T47D (cell line): ENCODE results near the gene GRP.

Experiments used
- DNase-seq, 2 experiments: peaks; one replicate each; pipeline versions ENCODE4 v3.0.0 to v3.0.0-alpha.2; 2011 to 2012; ENCODE audit warnings: low read depth in 1 of 2, low spot score in 1 of 2
- JUND ChIP-seq: IDR thresholded peaks from 2 replicates; pipeline ENCODE4 v1.6.1; 2012; ENCODE audit warnings: low read depth
- in situ Hi-C: cut with HindIII; loops from 2 replicates; pipeline ENCODE4 v1.10.0; 2016; ENCODE audit warnings: low sequenced_read_pairs, low pct_unique_long_range_greater_than_20kb

The GRP gene

DNA sequence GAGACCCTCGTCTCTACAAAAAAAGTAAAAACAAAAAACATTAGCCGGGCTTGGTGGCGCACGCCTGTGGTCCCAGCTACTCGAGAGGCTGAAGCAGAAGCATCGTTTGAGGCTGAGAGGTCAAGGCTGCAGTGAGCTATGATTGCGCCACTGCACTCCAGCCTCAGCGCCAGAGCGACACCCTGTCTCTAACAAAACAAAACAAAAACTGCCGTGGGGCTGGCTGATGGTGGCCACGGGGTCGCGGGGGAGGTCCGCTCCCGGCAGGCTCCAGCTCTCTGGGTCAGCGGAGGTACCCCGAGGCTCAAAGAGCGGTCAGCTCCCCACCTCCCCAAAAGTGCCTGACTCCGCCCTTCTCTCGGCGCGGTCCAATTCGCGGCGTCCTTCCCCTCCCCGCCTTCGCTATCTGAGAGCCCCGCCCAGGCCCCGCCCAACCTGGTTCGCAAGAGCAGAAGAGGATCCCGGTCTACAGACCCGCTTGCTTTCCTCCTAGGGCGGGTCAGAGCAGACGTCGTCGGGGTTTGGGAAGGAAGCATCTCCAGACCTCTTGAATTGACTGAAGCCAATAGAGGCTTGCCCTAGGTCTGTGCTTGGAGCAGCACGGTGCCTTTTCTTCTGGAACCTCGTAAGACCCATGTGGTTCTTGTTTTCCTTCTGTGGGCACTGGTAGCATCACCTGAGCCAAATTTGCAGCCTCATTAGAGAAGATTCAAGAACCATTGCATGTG, 45.5 kb downstream of the GRP start:
- DNase-seq: no peak
- no peak for TF ChIP-seq JUND
- in situ Hi-C loops: no loop called here

DNA sequence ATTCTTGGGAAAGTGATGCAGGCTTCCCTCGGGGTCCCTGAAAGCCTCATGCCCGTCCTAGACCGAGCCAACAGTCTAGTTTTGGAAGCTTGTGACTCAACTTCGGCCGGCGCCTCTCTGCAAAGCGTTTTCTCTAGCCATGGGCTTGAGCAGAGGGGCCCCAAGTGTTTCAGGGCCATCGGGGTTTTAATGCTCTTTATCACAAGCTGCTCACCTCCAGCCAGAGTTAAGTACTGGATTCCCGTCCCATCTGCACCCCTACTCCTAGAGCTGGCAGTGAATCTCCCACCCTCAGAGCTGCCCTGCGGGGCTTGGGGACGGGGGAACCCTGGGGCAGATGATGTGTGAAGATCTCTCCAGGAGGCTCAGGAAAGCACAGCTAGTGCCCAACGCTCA, 46.0 kb downstream of the GRP start:
- in situ Hi-C loops: no loop called here

DNA sequence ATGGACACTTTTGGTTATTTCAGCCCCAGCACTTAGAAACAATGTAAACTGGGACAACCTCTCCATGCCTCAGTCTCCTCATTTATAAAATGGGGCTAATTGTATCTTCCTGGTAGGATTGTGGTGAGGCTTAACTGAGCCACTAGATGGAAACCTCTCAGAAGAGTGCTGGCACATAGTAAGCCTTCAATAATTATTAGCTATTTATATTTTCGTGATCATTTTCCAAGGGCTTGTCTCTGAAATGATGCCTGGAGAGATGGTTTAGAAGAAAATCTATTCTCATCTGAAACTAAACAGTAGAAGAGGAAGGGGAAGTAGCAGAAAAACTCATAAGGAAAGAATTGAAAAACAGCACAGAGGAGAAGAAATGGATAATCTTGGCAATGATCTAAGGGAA, 46.5 kb downstream of the GRP start:
- no peak for DNase-seq
- in situ Hi-C loops: no loop called here
- TF ChIP-seq JUND: no peak

More for the DNA sequence above, 46.0 kb downstream of the GRP start:
- TF ChIP-seq JUND: no peak
- no peak for DNase-seq

DNA sequence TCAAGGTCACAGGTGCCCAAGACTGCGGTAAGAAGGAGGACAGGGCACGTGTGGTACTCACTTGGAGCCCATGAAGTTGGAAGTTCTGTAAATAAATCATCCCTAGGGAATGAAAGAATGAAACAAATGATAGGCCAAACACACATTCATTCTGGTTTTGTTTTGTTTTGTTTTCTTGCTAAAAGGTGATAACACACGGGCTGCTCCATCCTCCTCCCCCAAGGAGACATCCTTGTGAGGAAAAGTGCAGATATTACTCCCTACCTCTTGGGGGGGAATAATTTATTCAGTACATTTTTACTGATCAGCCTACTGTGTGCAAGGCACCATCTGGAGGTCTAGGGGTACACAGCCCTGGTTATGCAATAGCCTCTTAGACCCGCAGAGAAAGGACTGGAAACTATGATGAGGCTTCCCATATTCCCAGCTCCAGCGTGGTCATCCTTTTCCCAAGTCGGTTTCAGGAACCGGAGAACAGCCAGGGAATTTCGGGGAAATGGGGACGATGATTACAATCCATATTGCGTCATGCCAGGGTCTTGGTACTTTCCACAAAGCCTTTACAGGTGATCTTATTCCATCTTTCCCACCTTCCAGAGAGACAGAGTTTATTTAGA, 47.0 kb downstream of the GRP start:
- no peak for DNase-seq
- in situ Hi-C loops: no loop called here
- no peak for TF ChIP-seq JUND

DNA sequence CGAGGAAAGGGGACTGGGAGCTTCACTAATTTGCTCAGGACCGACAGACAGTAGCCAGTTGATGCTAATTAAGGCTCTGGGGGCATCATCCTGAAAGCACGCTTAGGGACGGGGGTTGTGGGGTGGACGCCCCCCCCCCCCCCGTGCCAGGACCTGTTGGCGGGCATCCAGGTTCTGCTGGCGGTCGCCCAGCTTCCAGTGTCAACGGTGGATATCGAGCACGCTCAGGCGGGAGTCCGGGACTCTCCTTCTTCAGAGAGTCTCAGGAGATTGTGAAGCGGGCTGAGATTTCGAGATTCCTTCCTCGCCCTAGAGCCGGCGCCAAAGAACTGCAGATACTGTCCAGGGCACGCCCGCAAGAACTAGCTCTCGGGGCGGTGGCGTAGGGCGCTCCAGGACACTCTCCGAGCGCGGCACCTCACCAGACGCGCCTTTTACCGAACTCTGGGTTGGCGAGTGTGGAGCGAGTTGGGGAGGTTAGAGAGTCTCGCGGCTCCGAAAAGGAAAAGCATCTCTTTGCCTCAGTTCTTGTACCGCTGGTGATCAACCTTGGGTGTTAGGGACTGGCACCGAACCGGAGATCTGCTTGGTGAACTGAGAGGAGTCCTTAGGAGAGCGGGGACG, 47.7 kb downstream of the GRP start:
- no peak for DNase-seq
- in situ Hi-C loops: no loop called here
- no peak for TF ChIP-seq JUND

DNA sequence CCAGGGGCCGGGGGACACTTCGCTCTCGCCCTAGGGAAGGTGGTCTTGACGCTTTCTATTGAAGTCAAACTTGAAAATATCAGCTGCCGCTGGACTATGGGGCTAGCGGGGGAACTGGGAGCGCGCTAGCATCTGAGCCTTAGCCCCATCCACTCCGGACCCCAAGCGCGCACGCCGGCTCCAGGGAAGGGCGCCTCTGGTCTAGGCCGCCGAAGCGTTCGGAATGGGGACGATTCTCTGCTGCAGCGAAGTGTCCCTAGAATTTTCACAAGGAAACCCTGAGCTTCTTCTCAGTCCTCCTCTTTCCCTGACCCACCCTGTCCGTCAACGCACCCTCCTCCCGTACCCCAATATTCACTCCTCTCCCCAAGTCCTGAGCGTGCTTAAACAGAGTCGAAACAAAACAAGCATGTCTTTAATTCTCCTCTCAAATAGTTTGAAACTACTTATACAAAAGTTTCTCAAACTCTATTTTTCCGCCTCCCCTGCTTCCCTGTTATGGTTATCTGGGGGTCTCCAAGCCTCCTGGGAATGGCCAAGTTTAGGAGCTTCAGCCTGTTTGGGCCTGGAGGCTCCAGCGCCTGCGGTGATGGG, 48.3 kb downstream of the GRP start:
- in situ Hi-C loops: no loop called here
- no peak for DNase-seq
- no peak for TF ChIP-seq JUND

DNA sequence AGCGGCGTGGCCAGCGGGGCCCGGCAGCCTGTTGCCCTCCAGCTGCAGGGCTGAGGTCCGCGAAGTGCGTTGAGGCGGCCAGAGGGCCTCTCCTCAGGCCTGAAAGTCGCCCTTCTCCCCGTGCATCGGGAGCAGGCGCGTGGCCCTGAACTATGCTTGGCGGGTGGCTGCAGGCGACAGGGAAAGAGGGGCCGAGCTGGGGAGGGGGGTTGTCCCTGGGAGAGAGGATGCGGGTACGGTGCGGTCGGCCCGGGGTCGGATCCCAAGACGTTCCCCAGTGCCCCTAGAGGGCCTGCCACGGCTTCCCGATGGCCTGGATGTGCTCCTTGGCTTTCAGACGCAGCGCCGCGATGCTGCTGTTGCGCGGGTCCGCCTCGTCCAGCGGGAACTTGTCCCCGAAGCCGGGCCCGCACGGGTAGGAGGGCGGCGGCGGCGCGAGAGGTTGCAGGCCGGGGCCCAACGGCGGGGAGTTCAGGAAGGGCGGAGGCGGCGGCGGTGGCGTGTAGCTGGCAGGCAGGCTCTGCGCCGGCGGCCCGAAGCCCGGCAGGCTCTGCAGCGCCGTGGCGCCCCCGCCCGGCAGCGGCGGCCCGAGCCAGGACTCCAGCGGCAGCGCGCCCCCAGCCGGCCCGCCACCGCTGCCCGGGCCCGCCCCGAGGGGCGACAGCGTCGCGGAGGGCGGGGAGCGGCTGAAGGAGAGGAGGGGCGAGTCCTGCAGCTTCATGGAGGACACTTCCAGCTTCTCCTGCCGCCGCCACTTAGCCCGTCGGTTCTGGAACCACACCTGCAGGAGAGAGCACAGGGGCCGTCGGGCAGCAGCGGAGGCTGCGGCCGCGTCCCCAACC, 49.0 kb downstream of the GRP start:
- in situ Hi-C loops: no loop called here
- no peak for TF ChIP-seq JUND
- DNase-seq: no peak

DNA sequence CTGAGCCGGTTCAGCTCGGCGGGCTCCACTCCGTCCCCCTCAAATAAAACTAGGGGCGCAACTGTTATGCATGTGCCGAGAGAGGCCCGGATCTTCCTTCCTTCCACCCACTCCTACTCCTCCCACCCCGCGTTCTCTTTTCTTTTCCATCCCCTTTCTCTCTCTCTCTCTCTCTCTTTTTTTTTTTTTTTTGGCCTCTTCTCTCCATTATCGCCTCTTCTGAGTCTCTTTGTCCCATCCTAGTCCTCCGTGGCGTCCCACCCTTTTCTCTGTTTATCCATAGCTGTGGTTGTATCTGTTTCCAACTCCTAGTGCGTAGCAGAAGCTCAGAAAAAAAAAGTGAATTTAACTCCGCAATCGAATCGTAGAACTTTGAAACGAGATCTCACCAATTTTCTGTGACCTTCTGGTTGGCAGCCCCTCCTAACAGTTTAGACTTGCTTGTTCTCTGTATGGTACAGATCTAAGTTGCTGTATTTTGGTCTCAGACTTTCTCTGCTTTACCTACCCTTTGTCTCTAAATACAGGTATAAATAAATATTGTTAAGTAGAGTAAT, 49.7 kb downstream of the GRP start:
- in situ Hi-C loops: no loop called here
- TF ChIP-seq JUND: no peak
- no peak for DNase-seq

DNA sequence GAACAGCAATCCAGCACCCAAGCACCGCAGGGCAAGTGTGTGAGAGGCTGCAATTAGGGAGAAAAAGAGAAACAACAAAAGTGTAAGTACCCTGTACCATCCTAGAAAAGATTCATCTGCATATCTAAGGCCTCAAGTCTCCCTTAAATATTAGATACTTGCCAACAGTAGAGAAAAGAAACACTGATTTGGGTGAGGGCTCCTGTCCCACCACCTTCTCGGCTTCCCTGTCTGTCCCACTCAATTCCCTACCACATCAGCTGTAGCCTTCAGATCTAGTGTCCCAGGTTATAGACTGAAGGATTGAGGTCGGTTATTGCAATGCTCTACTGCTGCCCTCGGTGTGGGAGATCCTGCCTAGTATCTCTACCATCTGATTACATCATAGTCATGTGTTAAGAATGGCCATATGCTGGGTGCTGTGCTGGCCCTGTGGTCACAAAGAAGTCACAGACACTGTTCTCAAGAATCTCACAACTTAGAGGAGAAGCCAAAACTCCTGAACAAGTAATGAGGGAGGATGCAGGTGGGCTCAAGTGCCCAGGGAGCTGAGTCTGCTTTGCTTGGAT, 50.8 kb downstream of the GRP start:
- no peak for DNase-seq
- TF ChIP-seq JUND: no peak
- in situ Hi-C loops: no loop called here

DNA sequence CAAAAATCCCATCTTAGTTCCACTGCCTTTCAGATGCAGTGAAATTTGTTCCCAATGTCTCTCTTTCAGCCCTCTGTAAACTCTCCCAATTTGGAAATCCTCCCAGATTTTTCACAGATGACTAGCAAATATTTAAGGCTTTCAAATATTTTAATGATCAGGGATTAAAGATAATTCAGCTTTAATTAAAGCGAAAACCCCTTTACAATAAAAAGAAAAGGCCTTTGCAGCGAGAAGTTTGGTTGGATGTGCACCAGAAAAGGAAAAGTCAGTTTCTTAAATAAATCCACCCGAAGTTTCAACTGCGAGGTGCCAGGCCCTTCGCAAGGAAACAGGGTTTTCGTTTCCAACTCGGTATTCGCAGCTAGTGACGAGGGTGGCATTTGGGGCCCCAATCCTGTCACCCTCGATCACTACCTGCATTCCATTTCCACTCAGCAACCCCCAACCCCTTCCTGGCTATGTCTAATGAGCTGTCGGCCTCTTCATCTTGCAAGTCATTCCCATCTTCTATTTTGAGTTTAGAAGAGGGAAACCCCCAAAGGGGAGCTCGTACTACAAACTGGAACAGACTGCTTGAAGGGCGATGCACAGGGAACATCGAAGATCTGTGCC, 51.8 kb downstream of the GRP start:
- no peak for DNase-seq
- in situ Hi-C loops: no loop called here
- TF ChIP-seq JUND: no peak

DNA sequence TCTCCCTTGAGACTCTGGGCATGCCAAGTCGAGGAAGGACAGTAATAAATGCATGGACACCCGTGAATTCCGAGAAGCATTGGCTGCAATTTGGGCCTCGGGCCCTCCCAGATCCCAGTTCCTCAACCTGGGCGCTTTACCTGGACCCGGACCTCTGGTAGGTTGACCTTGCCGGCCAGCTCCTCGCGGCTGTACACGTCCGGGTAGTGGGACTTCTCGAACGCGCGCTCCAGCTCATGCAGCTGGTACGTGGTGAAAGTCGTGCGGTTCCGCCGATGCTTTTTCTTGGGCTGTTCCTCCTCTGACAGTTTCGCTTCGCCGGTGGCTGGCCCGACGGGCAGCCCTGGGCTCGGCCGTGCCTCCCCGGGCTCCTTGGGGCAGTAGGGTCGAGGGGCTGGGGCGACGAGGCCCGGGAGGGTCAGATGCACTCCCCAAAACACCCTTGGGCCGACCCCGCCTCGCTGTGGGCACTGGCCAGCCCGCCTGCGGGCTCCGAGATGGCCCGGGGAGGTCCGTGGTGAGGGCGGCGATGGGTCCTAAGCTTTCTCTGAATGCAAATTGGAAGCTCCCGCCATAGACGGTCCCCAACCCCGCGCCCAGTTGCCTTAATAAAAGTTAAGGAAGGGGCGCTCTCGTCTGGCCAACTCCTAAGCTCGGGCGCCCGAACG, 52.4 kb downstream of the GRP start:
- DNase-seq: no peak
- in situ Hi-C loops: no loop called here
- no peak for TF ChIP-seq JUND
